Colonic mucosa (tissue), 4 donors: Measurements from ENCODE around the gene CFDP1. TPM values are rescaled to one million over a fixed set of nuclear protein-coding genes. Genes with fewer than 3 reads are reported as not detected.
"Not testable (repeated sequence)": the region's sequence is repeated elsewhere in the genome, so short reads cannot be mapped to it uniquely, and the experiment has no call there.

Experiments used
- DNase-seq: peaks from one replicate; pipeline ENCODE4 v3.0.0-alpha.2; 2020
- H3K27ac ChIP-seq: fragments of 200-600 bp; one replicate; pipeline ENCODE4 v1.8.0; 2021
- H3K27me3 ChIP-seq: fragments of 200-600 bp; one replicate; pipeline ENCODE4 v1.8.0; 2021
- H3K36me3 ChIP-seq: fragments of 200-600 bp; one replicate; pipeline ENCODE4 v1.8.0; 2021
- H3K4me1 ChIP-seq: fragments of 200-600 bp; one replicate; pipeline ENCODE4 v1.8.0; 2021; ENCODE audit warnings: mild to moderate bottlenecking
- H3K4me3 ChIP-seq: fragments of 200-600 bp; one replicate; pipeline ENCODE4 v1.8.0; 2021
- H3K9ac ChIP-seq, 2 donors: one replicate each; pipeline ENCODE4 v1.7.0; 2013; ENCODE audit warnings: control low read depth in 2 of 2, low read depth in 2 of 2, low read length in 2 of 2
- H3K9me3 ChIP-seq: fragments of 200-600 bp; one replicate; pipeline ENCODE4 v1.8.0; 2021
- CTCF ChIP-seq: fragments of 200-600 bp; IDR thresholded peaks from one replicate; pipeline ENCODE4 v1.8.0; 2022; ENCODE audit warnings: antibody characterized with exemption, mild to moderate bottlenecking
- intact Hi-C: fragments of 100-400 bp; cut with DNase I; formaldehyde crosslinking; loops from one replicate; pipeline ENCODE4 v1.14.1; 2022
- total RNA-seq, 2 donors: library from RNA; stranded (reverse); fragmentation: NEBNext Ultra II Directional in 1 of 2; extraction: Animal tissue kit (Norgen Biotek cat#: 25700) in 1 of 2; gene quantifications; one replicate each; pipeline ENCODE4 v1.2.1, GENCODE V29; 2021
- donor health status: healthy.
- donor health status: DM: no; HTN: no; CAD: no.
- donor health status: DM: no; HTN: no; CAD: no.

The CFDP1 gene
- total RNA-seq, 2 donors from 2014 or later: 61.6 to 75.8 TPM

DNA sequence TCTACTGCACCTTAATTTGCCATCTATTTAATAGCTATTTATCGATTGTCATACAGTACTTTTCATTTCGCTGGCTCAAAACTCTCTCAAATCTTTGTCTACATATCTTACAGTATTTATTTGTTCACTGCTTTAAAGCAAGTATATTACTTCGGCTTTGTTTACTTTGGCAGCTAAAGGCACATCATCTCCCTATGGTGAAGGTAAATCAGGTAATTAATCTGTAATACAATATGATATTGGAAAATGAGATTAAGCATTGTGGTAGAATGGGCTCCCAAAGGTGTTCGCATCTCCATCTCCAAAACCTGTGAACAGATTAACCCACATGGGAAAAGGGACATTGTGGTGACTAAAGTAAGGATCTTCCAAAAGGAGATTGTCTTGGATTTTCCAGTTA is 24.7 kb upstream of the CFDP1 start:
- Histone ChIP-seq H3K9ac (peak overlapping the region in 1 of 2 donors; percentile 62), H3K9me3 (no peaks in the 10 kb centered on the region), H3K27me3 (no peaks in the 10 kb centered on the region), H3K4me1 (peaks cover 29% of the 10 kb centered on the region), H3K4me3 (no peak overlapping the region), H3K27ac (peak overlapping the region; percentile 60), H3K36me3 (no peaks in the 10 kb centered on the region)
- no peak for TF ChIP-seq CTCF
- intact Hi-C loops: no loop called here
- no peak for DNase-seq

- peak overlapping the region; percentile 60 for H3K27ac ChIP-seq
- peaks cover 32% of the 10 kb centered on the region for H3K4me1 ChIP-seq
- no peak for DNase-seq
Observed at GRCh38 chr16:75457485-75458021, 24.2 kb upstream of the CFDP1 start.

DNA sequence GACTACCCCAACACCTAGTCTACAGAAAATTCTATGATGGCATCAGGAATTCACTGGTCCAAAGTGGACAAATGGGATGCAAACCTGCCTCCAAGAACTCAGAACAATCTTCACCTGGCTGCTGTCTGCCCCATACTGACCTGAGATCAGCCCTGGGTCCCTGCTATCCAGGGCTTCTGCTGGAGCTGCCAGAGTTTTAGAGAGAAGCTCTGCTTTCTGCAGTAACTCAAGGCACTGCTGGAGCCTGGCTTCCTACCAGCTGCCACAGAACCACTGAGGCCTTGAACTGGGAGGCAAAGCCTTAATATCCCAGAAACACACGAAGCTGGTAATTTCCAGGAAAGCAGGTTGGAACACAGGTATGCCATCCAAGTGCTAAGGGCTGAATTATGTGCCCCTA is 23.7 kb upstream of the CFDP1 start:
- H3K4me1 ChIP-seq: peaks cover 32% of the 10 kb centered on the region
- H3K27ac ChIP-seq: no peak overlapping the region
- H3K9ac ChIP-seq: peak overlapping the region in 1 of 2 donors; percentile 2
- no peak for DNase-seq
- H3K36me3 ChIP-seq: no peaks in the 10 kb centered on the region
- TF ChIP-seq CTCF: no peak
- no peak overlapping the region for H3K4me3 ChIP-seq
- H3K27me3 ChIP-seq: no peaks in the 10 kb centered on the region
- intact Hi-C loops: no loop called here
- H3K9me3 ChIP-seq: no peaks in the 10 kb centered on the region

More at GRCh38 chr16:75457485-75458021, 24.2 kb upstream of the CFDP1 start:
- no peak for TF ChIP-seq CTCF
- intact Hi-C loops: no loop called here
- Histone ChIP-seq H3K9me3 (no peaks in the 10 kb centered on the region), H3K4me3 (no peak overlapping the region), H3K9ac (peak overlapping the region in 1 of 2 donors; percentile 62), H3K36me3 (no peaks in the 10 kb centered on the region), H3K27me3 (no peaks in the 10 kb centered on the region)

DNA sequence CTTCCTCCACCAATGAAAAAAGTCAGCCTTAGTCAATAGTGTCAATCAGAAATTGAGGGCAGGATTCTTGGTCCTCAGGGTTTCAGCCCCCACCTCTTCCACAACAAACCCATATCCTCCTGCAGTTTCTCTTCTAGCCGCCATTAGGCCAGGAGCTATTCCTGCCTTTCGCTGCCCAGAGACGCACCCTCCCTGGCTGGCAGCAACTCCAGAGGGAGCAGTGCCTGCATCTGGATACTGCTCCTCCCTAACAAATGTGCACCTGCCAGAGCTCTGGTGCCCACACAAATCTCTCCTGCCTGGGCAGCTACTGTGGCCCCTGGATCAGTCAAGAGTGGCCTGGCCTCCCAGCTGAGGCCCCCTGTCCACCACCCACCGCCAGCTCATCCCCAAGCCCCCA is 23.2 kb upstream of the CFDP1 start:
- intact Hi-C loops, H3K27me3 ChIP-seq, H3K4me3 ChIP-seq, H3K9ac ChIP-seq, H3K36me3 ChIP-seq, H3K27ac ChIP-seq, DNase-seq, H3K9me3 ChIP-seq: not testable (repeated sequence)
- H3K4me1 ChIP-seq: peaks cover 32% of the 10 kb centered on the region

GRCh38 chr16:75455677-75456076 is 22.4 kb upstream of the CFDP1 start:
- no peak for DNase-seq
- H3K4me1 ChIP-seq: peaks cover 28% of the 10 kb centered on the region
- no peaks in the 10 kb centered on the region for H3K36me3 ChIP-seq
- H3K4me3 ChIP-seq: no peak overlapping the region
- no peak for TF ChIP-seq CTCF
- no peaks in the 10 kb centered on the region for H3K27me3 ChIP-seq
- no peaks in the 10 kb centered on the region for H3K9me3 ChIP-seq
- intact Hi-C loops: no loop called here
- H3K9ac ChIP-seq: no peak overlapping the region
- no peak overlapping the region for H3K27ac ChIP-seq

- no peak for DNase-seq
- H3K27ac ChIP-seq: no peak overlapping the region
- no peak overlapping the region for H3K4me3 ChIP-seq
- TF ChIP-seq CTCF: no peak
- no peaks in the 10 kb centered on the region for H3K9me3 ChIP-seq
- intact Hi-C loops: no loop called here
- no peak overlapping the region for H3K9ac ChIP-seq
- H3K4me1 ChIP-seq: peaks cover 13% of the 10 kb centered on the region
- no peaks in the 10 kb centered on the region for H3K27me3 ChIP-seq
- no peaks in the 10 kb centered on the region for H3K36me3 ChIP-seq
Observed at GRCh38 chr16:75452464-75453190, 19.3 kb upstream of the CFDP1 start.
